Keratinocyte (primary cell): Measurements from ENCODE around the gene EPB41L4B. TPM values are rescaled to one million over a fixed set of nuclear protein-coding genes. Genes with fewer than 3 reads are reported as not detected.

Source experiments
- DNase-seq: peaks from one replicate; pipeline ENCODE4 v3.0.0-alpha.2; 2011; ENCODE audit warnings: low read depth, missing footprints, low spot score
- FAIRE-seq: peaks from 2 replicates; lab custom pipeline; 2011; peaks lifted over from hg19 to GRCh38; lab: Jason Lieb, UNC
- H2AFZ ChIP-seq: 2 replicates; pipeline ENCODE4 v1.6.0; 2012; ENCODE audit warnings: low read length, control low read depth, inconsistent platforms; ENCODE audit not compliant: control insufficient read depth
- H3K27ac ChIP-seq: 2 replicates; pipeline ENCODE4 v1.5.1; 2011; ENCODE audit warnings: low read length; ENCODE audit not compliant: control insufficient read depth, insufficient read depth
- H3K27me3 ChIP-seq: 3 replicates; pipeline ENCODE4 v1.6.0; 2011; ENCODE audit warnings: low read length; ENCODE audit not compliant: control insufficient read depth, insufficient read depth; ENCODE audit errors: extremely low read depth
- H3K36me3 ChIP-seq, 2 experiments: 2 replicates in 1 of 2; 3 replicates in 1 of 2; pipeline ENCODE4 v1.5.1; 2011; ENCODE audit warnings: low read length in 2 of 2, mild to moderate bottlenecking in 1 of 2; ENCODE audit not compliant: control insufficient read depth in 2 of 2, insufficient read depth in 2 of 2; ENCODE audit errors: extremely low read depth in 1 of 2
- H3K4me1 ChIP-seq: 3 replicates; pipeline ENCODE4 v1.5.1; 2011; ENCODE audit warnings: low read length; ENCODE audit not compliant: control insufficient read depth, insufficient read depth; ENCODE audit errors: extremely low read depth
- H3K4me2 ChIP-seq: 3 replicates; pipeline ENCODE4 v1.6.0; 2011; ENCODE audit warnings: low read depth, low read length; ENCODE audit not compliant: control insufficient read depth, insufficient read depth; ENCODE audit errors: extremely low read depth
- H3K4me3 ChIP-seq, 3 experiments: fragments of 200-600 bp in 1 of 3; sonication (generic) in 1 of 3; 2 replicates in 2 of 3; 3 replicates in 1 of 3; pipeline ENCODE4 v1.5.1; 2011 to 2016; ENCODE audit warnings: low read length in 3 of 3, mild to moderate bottlenecking in 3 of 3, control low read depth in 2 of 3, inconsistent platforms in 1 of 3, low read depth in 1 of 3, mixed read lengths in 1 of 3, mixed run types in 1 of 3, moderate library complexity in 1 of 3; ENCODE audit not compliant: control insufficient read depth in 2 of 3, insufficient read depth in 2 of 3; ENCODE audit errors: extremely low read depth in 1 of 3
- H3K79me2 ChIP-seq: 2 replicates; pipeline ENCODE4 v1.6.0; 2012; ENCODE audit warnings: low read length; ENCODE audit not compliant: control insufficient read depth, insufficient read depth
- H3K9ac ChIP-seq: 3 replicates; pipeline ENCODE4 v1.6.0; 2011; ENCODE audit warnings: low read length; ENCODE audit not compliant: control insufficient read depth, insufficient read depth; ENCODE audit errors: extremely low read depth
- H3K9me1 ChIP-seq: 3 replicates; pipeline ENCODE4 v1.6.0; 2011; ENCODE audit warnings: low read length; ENCODE audit not compliant: control insufficient read depth, insufficient read depth; ENCODE audit errors: extremely low read depth
- H3K9me3 ChIP-seq: 2 replicates; pipeline ENCODE4 v1.5.1; 2012; ENCODE audit warnings: low read depth, low read length; ENCODE audit not compliant: control insufficient read depth
- H4K20me1 ChIP-seq: 3 replicates; pipeline ENCODE4 v1.6.0; 2011; ENCODE audit warnings: low read length; ENCODE audit not compliant: control insufficient read depth, insufficient read depth; ENCODE audit errors: extremely low read depth
- CTCF ChIP-seq, 3 experiments: IDR thresholded peaks in 1 of 3; conservative IDR thresholded peaks in 1 of 3; optimal IDR thresholded peaks in 1 of 3; 2 replicates in 2 of 3; 3 replicates in 1 of 3; pipeline versions ENCODE3 to v1.5.1; 2011; ENCODE audit warnings: low read length in 3 of 3, mild to moderate bottlenecking in 3 of 3, moderate library complexity in 2 of 3, control low read depth in 1 of 3, inconsistent platforms in 1 of 3; ENCODE audit not compliant: insufficient read depth in 2 of 3; ENCODE audit errors: extremely low read depth in 1 of 3
- EZH2 ChIP-seq: IDR thresholded peaks from one replicate; pipeline ENCODE4 v1.6.1; 2012; ENCODE audit warnings: inconsistent platforms, mild to moderate bottlenecking, low read length, moderate library complexity
- dilution Hi-C: fragments of 300-500 bp; cut with MboI; formaldehyde crosslinking; loops from one replicate; pipeline ENCODE4 v1.7.0; 2020; ENCODE audit warnings: low sequenced_read_pairs; ENCODE audit not compliant: extremely low pct_ligation_motif_present
- polyA plus RNA-seq, 5 experiments: library from polyadenylated mRNA; depleted of rRNA in 3 of 5; stranded (reverse) in 3 of 5; stranded (forward) in 1 of 5; unstranded in 1 of 5; fragments of >200 nt; gene quantifications; 1 replicate in 1 of 5; 2 replicates in 3 of 5; 3 replicates in 1 of 5; pipeline versions ENCODE4 v1.2.1 to v1.2.3, GENCODE V29; 2011 to 2012; ENCODE audit warnings: missing spikeins in 2 of 5, low read depth in 1 of 5, low replicate concordance in 1 of 5

Gene EPB41L4B
- polyA plus RNA-seq, 1 donor (not counting 4 experiments of a cell fraction or from before 2014, with no cell fraction given), result 13.7 TPM

- H3K4me3 ChIP-seq, result no peak overlapping the region
- H3K9me3 ChIP-seq, result no peaks in the 10 kb centered on the region
- H2AFZ ChIP-seq, result no peak overlapping the region
- H3K36me3 ChIP-seq, result no peaks in the 10 kb centered on the region
- peaks cover 4% of the 10 kb centered on the region for H3K27me3 ChIP-seq
- no peak for DNase-seq
- TF ChIP-seq CTCF (optimal IDR thresholded peaks at IDR 0.05 in 1 of 3, IDR thresholded peaks at IDR 0.05 in 1 of 3, conservative IDR thresholded peaks at IDR 0.05 in 1 of 3; ENCODE audit: extremely low read depth in 1 of 3, insufficient read depth in 2 of 3, low read length in 3 of 3) (no peak), EZH2 (no peak)
- H4K20me1 ChIP-seq, result no peaks in the 10 kb centered on the region
- no peak overlapping the region for H3K9ac ChIP-seq
- peaks cover 3% of the 10 kb centered on the region for H3K4me1 ChIP-seq
- H3K79me2 ChIP-seq, result no peaks in the 10 kb centered on the region
- H3K9me1 ChIP-seq, result no peaks in the 10 kb centered on the region
- FAIRE-seq, result no peak
- dilution Hi-C loops, result no loop called here
- no peak overlapping the region for H3K4me2 ChIP-seq
- H3K27ac ChIP-seq, result no peak overlapping the region
These were observed 30.2 kb upstream of the EPB41L4B start for GRCh38 chr9:109351032-109351431.

- peaks cover 14% of the 10 kb centered on the region for H3K4me1 ChIP-seq
- H3K9me1 ChIP-seq, result no peaks in the 10 kb centered on the region
- no peak overlapping the region for H2AFZ ChIP-seq
- H3K79me2 ChIP-seq, result no peaks in the 10 kb centered on the region
- no peak overlapping the region for H3K27ac ChIP-seq
- dilution Hi-C loops, result no loop called here
- H4K20me1 ChIP-seq, result no peaks in the 10 kb centered on the region
- TF ChIP-seq EZH2, result no peak
- H3K9ac ChIP-seq, result no peak overlapping the region
- H3K4me3 ChIP-seq, result no peak overlapping the region
- DNase-seq (peak; percentile 40), FAIRE-seq (peak; percentile 44)
- no peaks in the 10 kb centered on the region for H3K27me3 ChIP-seq
- no peak overlapping the region for H3K4me2 ChIP-seq
- H3K36me3 ChIP-seq, result no peaks in the 10 kb centered on the region
- no peaks in the 10 kb centered on the region for H3K9me3 ChIP-seq
These were observed 28.6 kb upstream of the EPB41L4B start for GRCh38 chr9:109349421-109349846.

- TF ChIP-seq CTCF (optimal IDR thresholded peaks at IDR 0.05 in 1 of 3, IDR thresholded peaks at IDR 0.05 in 1 of 3, conservative IDR thresholded peaks at IDR 0.05 in 1 of 3; ENCODE audit: extremely low read depth in 1 of 3, insufficient read depth in 2 of 3, low read length in 3 of 3) (no peak), EZH2 (no peak)
- no peak overlapping the region for H3K9ac ChIP-seq
- no peaks in the 10 kb centered on the region for H4K20me1 ChIP-seq
- H3K9me1 ChIP-seq, result no peaks in the 10 kb centered on the region
- peaks cover 19% of the 10 kb centered on the region for H3K4me1 ChIP-seq
- no peak overlapping the region for H3K27ac ChIP-seq
- H3K27me3 ChIP-seq, result no peaks in the 10 kb centered on the region
- H2AFZ ChIP-seq, result no peak overlapping the region
- no peak for FAIRE-seq
- no peaks in the 10 kb centered on the region for H3K36me3 ChIP-seq
- no peak overlapping the region for H3K4me2 ChIP-seq
- H3K79me2 ChIP-seq, result no peaks in the 10 kb centered on the region
- no peaks in the 10 kb centered on the region for H3K9me3 ChIP-seq
- dilution Hi-C loops, result no loop called here
- no peak overlapping the region for H3K4me3 ChIP-seq
- no peak for DNase-seq
These were observed 26.0 kb upstream of the EPB41L4B start for GRCh38 chr9:109346904-109347303.
